ENCODE data around the gene BICRAL. TPM values are rescaled to one million over a fixed set of nuclear protein-coding genes. Genes with fewer than 3 reads are reported as not detected.

The BICRAL gene
- total and polyA plus RNA-seq, 2 of the 4 experiments (the other 2 are of a cell fraction), result 4.0 to 6.1 TPM

GRCh38 chr6:42831237-42831636, 49.4 kb downstream of the BICRAL start:
- Histone ChIP-seq H3K23ac (ENCODE audit: low read depth, low read length) (no peak overlapping the region), H3K9me1 (ENCODE audit: insufficient read depth, low read length) (peaks cover 3% of the 10 kb centered on the region; the same call in 1 of the 2 replicates), H3K4me3 (ENCODE audit: insufficient read depth, low read depth, low read length) (no peak overlapping the region), H3K18ac (ENCODE audit: low read depth, low read length) (no peak overlapping the region), H2BK20ac (ENCODE audit: low read depth, low read length) (no peak overlapping the region), H4K5ac (ENCODE audit: low read depth, low read length) (no peak overlapping the region), H3K56ac (ENCODE audit: extremely low read depth, insufficient read depth, low read length) (no peak overlapping the region), H3K9ac (ENCODE audit: low read depth, low read length) (no peak overlapping the region), H3K9me3 (ENCODE audit: control insufficient read depth, insufficient read depth, low read length) (no peaks in the 10 kb centered on the region), H3K4me1 (ENCODE audit: control insufficient read depth, insufficient read depth, low read length) (no peaks in the 10 kb centered on the region), H4K91ac (ENCODE audit: insufficient read depth, low read depth, low read length) (no peak overlapping the region), H3K27ac (ENCODE audit: insufficient read depth, low read length) (no peak overlapping the region), H3K4ac (ENCODE audit: low read depth, low read length) (no peak overlapping the region), H2BK15ac (ENCODE audit: low read depth, low read length) (no peak overlapping the region), H3K14ac (replicated peaks; ENCODE audit: low read depth, low read length) (no peak overlapping the region), H2AFZ (replicated peaks; ENCODE audit: low read length, poor library complexity) (no peak overlapping the region), H4K20me1 (ENCODE audit: insufficient read depth, low read length) (no peaks in the 10 kb centered on the region), H3K4me2 (ENCODE audit: low read depth, low read length) (no peak overlapping the region), H2AK5ac (ENCODE audit: low read depth, low read length) (no peak overlapping the region), H2AK9ac (replicated peaks; ENCODE audit: low read depth, low read length, poor library complexity) (no peak overlapping the region), H2BK120ac (ENCODE audit: low read depth, low read length) (no peak overlapping the region), H4K8ac (ENCODE audit: low read depth in 2 of 2, low read length in 2 of 2) (no peak overlapping the region), H3K36me3 (ENCODE audit: control insufficient read depth, insufficient read depth, low read length) (peaks cover 22% of the 10 kb centered on the region), H3K27me3 (ENCODE audit: control insufficient read depth, insufficient read depth, low read length) (no peaks in the 10 kb centered on the region), H2BK5ac (ENCODE audit: low read depth, low read length, poor library complexity, severe bottlenecking) (no peak overlapping the region), H3K79me1 (ENCODE audit: low read depth in 1 of 2, low read length in 2 of 2) (peaks cover 0 to 14% of the 10 kb centered on the region in 2 experiments; a peak in 1 of 4 replicates)
- WGBS, 2 experiments (ENCODE audit: extremely low coverage in 2 of 2, insufficient read length in 1 of 2), result no CpG with 5 or more reads among the region's 3 CpGs
- intact Hi-C loops (cut with micrococcal nuclease) (no loop called here), in situ Hi-C loops (cut with MboI; ENCODE audit: low sequenced_read_pairs) (no loop called here), dilution Hi-C loops (cut with HindIII; ENCODE audit: low sequenced_read_pairs, unreplicated experiment) (no loop called here)
- CTCF ChIA-PET, result interaction anchor here (0.6 to 0.7 kb wide), 2 partner anchors 11 to 22 kb away, joined by 3 read pairs; no protein-coding TSS in a partner anchor
- POLR2A ChIA-PET (ENCODE audit: unreplicated experiment), result no interaction called here
- ATAC-seq (ENCODE audit: low read depth) (no peak; the same call in 1 of the 2 replicates), DNase-seq (peak; percentile 24)
- BruUV-seq (replicated peaks), result no TSS peak
- TF ChIP-seq CEBPB (IDR thresholded peaks at IDR 0.05; ENCODE audit: low read depth, low read length) (no peak), FOS (IDR thresholded peaks at IDR 0.05; ENCODE audit: low read depth, low read length) (no peak), USF2 (IDR thresholded peaks at IDR 0.05; ENCODE audit: low read depth, low read length) (no peak), POLR2A (IDR thresholded peaks at IDR 0.05; ENCODE audit: low read depth, low read length) (no peak), MAZ (IDR thresholded peaks at IDR 0.05; ENCODE audit: borderline replicate concordance, low read depth, low read length) (no peak), RAD21 (IDR thresholded peaks at IDR 0.05; ENCODE audit: low read length) (no peak)
- TF ChIP-seq, protein P1, sequence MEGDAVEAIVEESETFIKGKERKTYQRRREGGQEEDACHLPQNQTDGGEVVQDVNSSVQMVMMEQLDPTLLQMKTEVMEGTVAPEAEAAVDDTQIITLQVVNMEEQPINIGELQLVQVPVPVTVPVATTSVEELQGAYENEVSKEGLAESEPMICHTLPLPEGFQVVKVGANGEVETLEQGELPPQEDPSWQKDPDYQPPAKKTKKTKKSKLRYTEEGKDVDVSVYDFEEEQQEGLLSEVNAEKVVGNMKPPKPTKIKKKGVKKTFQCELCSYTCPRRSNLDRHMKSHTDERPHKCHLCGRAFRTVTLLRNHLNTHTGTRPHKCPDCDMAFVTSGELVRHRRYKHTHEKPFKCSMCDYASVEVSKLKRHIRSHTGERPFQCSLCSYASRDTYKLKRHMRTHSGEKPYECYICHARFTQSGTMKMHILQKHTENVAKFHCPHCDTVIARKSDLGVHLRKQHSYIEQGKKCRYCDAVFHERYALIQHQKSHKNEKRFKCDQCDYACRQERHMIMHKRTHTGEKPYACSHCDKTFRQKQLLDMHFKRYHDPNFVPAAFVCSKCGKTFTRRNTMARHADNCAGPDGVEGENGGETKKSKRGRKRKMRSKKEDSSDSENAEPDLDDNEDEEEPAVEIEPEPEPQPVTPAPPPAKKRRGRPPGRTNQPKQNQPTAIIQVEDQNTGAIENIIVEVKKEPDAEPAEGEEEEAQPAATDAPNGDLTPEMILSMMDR (conservative IDR thresholded peaks at IDR 0.05; ENCODE audit: low read depth, low read length), result no peak
